GM19238 (cell line): Measurements from ENCODE around the gene CXCL13.
"Not testable (repeated sequence)": the region's sequence is repeated elsewhere in the genome, so short reads cannot be mapped to it uniquely, and the experiment has no call there.

Experiments used
- DNase-seq: peaks from one replicate; pipeline ENCODE4 v3.0.0; 2011; ENCODE audit warnings: low spot score; ENCODE audit not compliant: insufficient read length

CXCL13 gene, protein sequence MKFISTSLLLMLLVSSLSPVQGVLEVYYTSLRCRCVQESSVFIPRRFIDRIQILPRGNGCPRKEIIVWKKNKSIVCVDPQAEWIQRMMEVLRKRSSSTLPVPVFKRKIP

DNA sequence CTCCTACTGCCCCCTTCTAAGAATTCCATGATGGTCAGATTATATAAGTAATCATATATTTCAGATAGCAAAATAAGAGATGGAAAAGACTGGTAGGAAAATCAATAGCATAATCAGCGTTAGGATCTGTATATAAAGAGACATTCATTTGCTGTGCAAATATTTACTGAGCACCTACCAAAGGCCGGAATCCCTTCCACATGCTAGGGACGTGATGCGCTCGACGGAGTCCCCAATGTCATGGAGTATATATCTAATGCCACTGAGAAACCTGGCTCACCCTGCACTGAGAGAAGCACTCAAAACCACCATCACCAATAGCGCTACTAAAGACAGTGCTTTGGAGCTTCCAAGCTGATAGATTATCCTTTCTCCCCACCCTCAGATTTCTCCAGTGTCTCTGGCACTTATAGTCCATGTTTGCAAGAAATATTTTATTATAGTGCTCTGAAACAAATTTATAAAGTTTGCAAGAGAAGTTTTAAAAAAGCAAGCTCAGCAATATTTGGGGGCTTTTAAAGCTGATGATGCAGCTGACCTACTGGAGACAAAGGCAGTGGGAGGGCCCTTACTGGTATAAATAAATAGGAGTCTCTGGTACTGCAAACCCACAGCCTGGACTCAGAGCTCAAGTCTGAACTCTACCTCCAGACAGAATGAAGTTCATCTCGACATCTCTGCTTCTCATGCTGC is at the start of gene CXCL13:
Gene CXCL13 (plus strand): TSS at position 611 of the 693 bp plus-strand sequence. CDS start 46 bp downstream, at position 657.
- no peak for DNase-seq

DNA sequence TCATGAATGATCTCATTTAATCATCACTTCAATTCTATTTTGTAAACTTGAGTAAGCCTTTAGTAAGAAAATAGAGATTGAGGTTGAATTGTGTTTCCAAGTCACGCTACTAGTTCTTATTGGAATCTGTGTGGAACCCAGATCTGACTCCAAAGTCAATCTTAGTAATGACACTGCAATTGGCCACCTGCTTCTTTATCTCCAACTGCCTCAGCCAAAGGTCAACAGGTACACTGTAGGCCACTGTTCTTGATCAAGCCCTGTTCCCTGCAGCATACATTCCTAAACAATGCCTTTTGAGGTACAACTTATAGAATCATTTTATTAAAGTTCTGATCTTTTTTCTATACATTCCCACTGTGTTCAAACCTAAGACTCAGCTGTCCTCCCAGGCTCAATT is 45.5 kb upstream of the CXCL13 start:
- no peak for DNase-seq

DNA sequence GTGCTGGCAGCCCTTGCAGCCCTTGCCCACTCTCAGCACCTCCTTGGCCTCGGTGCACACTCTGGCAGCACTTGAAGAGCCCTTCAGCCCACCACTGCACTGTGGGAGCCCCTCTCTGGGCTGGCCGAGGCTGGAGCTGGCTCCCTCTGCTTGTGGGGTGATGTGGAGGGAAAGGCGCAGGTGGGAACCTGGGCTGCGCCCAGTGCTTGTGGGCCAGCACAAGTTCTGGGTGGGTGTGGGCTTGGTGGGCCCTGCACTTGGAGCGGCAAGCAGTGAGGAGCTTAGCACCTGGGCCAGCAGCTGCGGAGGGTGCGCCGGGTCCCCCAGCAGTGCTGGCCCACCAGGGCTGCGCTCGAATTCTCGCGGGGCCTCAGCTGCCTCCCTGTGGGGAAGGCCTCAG is 43.9 kb upstream of the CXCL13 start:
- not testable (repeated sequence) for DNase-seq

DNA sequence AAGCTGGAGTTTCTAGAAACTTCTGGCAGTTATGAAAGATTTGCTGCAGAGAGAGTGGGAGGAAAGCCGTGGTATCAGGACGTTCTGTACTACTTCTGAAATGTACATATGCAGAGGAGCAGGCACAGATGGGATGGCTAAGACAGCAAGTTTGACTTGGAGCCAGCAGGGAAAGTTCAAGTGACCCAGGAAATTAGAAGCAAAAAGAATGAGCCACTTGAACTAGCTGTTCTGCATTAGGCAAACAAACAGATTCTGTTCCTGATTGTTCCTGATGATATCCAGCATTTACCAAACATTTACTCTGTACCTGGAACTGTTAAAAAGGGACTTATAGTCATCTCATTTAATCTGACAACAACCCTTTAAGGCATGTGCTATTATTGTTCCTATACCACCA is 41.4 kb upstream of the CXCL13 start:
- DNase-seq: no peak

DNA sequence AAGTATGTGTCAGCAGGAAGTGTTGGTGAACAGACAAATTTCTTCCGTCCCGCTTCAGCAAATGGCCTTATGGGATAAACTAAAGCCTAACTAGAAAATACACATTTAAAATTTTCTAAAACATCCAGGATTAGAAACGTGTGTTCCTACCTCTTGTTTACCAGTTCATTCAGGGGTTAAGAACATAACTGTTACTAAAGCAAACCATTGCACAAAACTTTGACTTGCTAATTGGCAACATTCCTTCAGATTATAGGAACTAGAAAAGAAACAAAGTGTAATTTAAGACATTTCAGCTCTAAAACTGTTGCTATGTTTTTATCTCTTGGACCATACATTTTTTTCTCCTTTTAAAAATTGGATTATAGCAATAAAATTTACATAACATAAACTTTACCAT is 39.5 kb upstream of the CXCL13 start:
- no peak for DNase-seq

DNA sequence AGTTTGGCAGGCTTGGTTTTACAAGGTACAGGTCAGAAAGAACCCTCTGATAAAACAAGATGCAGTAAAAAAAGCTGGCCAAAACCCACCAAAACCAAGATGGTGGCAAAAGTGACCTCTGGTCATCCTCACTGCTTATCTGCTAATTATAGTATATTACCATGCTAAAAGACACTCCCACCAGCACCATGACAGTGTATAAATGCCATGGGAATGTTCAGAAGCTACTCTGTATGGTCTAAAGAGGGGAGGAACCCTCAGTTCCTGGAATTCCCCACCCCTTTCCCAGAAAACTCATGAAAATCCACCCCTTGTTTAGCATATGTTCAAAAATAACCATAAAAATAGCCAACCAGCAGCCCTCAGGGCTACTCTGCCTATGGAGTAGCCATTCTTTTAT is 38.1 kb upstream of the CXCL13 start:
- DNase-seq: no peak

DNA sequence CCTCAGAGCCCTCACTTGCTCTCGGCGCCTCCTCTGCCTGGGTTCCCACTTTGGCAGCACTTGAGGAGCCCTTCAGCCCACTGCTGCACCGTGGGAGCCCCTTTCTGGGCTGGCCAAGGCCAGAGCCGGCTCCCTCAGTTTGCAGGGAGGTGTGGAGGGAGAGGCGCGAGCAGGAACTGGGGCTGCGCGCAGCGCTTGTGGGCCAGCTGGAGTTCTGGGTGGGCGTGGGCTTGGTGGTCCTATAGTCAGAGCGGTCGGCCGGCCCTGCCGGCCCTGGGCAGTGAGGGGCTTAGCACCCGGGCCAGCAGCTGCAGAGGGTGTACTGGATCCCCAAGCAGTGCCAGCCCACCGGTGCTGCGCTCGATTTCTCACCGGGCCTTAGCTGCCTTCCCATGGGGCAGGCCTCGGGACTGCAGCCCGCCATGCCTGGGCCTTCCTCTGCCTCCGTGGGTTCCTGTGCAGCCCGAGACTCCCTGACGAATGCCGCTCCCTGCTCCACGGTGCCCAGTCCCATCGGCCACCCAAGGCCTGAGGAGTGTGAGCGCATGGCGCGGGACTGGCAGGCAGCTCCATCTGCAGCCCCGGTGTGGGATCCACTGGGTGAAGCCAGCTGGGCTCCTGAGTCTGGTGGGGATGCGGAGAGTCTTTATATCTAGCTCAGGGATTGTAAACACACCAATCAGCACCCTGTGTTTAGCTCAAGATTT is 35.0 kb upstream of the CXCL13 start:
- not testable (repeated sequence) for DNase-seq

DNA sequence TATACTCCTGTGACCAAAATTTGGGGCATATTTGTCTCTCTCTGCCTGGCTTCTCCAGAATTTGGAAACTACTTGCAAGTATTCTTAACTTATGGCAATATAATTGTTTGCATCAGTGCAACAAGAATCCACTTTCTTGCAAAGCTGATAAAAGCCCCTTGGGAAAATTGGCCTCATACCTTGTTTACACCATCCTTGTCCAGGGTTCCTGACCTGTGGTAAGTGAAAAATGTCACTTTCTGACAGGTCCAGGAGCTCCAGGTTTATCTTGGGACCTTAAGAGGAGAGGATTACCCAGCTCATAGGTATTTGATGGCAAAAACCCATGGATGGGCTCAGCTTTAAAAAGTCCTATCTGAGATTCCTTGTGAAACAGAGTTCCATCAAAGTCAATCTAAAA is 29.3 kb upstream of the CXCL13 start:
- no peak for DNase-seq

DNA sequence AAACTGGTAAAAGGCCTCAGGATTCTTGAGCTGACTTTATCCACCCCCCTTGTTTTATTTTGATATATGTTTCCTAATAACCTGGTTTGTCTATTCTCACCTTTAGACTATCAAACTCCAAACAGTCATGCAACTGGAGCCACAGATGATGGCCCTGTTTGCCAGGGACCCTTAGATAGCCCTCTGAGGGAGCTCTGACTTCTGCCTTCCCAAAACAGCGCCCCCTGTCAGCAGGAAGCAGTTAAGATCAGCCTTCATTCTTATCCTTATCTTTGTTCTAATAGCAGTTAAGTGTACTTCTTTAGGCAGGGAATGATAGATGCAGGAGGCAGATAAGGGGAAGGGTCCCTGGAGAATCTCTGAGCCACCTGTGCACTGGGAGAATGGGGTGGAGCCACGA is 27.5 kb upstream of the CXCL13 start:
- no peak for DNase-seq

DNA sequence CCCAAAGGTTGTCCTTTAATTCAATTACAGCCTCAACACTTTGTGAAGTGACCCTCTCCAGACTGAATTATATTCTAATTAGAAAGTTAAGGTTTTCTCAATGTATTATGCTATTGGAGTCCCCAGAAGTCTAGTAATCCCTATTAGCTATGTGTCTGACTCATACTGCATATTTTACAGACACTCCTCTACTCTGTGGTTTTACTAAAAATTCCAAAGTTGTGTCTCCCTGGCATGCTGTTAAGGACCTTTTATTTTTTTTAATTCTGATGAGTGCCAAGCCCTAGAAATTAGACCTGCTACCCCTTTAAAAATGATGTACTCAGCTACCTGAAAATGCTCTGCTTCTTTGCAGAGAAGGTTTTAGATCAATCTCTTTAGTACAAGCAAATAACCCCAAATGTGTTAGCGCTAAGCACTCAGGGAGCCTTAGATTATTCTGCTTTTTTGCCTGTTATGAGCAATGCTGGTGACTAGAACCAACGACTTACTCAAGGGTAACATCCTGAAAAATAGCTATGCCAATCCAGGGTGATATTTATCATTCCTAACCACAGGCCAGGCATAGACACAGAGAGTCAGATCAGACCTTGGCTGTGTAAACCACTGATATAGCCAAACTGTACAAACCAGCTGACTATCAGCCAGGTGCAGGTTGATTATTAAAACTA is 26.1 kb upstream of the CXCL13 start:
- no peak for DNase-seq

DNA sequence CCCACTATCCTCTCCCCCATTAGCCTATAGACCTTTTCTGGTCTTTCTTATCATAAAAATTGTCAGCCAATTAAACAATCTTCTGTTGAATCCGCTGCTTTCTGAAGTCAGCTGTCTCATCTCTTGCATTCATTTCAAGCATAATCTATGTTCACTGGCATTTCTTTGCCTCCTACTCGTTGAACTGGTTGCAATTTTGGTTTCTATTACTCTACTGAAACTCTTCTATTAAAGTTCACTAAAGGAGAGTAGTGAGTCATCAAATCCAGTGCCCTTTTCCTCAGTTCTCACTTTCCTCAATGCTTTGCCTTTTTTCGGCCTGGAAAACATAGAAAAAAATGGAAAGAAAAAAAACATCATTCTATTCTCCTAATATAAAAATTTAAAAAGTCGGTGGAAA is 23.9 kb upstream of the CXCL13 start:
- no peak for DNase-seq

DNA sequence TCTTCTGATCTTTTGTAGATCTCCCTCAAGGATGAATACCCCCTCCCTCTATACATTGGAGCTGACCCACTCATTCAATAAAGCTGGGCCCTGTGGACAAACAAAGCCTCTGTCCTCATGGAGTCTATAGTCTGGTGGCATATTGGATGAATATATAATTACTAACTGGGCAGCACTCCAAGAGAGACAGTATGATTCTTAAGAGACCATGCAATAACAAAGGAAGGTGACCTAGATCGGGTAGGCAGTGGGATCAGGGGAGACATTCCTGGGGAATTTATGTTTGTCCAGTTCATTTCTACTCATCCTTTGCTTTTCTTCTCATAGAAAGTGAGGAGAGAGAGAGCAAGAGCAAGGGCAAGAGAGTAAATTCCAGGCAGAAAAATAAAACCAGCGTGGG is 23.5 kb upstream of the CXCL13 start:
- DNase-seq: no peak

DNA sequence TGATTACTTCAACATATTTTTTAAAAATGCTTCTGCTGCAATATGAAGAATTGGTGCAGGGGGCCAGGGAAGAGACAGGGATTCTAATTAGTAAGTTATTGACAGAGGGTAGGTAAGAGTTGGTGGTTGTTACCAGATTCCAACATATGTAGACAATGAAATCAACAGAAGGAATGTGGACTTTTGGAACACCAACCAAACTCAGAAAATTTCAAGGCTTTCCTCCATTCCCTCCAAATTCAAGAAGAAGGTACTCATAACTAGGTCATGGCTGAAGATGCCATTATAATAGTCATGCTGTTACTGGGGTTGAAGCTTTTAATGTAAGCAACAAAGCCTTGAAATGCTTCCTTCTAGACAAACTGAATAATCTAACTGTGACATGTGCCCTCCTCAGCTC is 22.9 kb upstream of the CXCL13 start:
- DNase-seq: no peak

DNA sequence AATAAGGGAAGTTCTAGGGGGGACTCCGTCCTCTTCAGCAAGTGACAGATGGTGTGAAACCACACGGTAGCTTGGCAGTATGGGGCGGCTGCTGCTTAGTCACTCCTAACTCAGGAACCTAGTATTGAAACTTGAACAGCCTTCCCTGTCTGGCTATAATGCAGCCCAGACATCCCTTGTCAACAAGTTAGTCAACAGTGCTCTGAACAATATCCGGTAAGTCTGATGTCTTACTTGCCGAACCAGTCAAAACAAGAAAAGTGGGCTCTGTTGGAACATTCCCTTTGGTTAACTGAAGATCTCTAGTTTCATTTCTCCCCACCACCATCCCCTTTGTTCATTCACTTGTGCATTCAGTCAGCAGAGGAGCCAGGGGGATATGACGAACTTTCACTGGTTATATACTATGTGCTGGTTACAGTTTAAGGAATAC is 18.7 kb upstream of the CXCL13 start:
- peak; percentile 49 for DNase-seq

DNA sequence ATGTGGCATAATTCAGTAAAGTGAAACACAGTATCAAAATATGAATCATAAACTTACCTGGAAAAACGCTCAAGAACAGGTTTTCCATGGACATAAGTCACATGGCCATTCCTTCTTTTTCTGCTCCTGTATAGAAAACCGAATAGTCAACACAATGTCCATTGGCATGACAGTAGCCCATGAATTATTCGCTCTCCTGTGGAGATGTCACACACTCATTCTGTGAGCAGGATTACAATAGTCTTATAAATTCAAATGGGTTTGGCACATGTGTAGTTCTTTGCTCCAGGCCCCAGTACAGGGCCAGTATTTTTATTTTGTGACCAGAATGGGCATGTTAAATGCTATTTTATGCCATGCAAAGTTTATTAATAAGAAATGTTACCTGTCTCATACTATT is 15.1 kb upstream of the CXCL13 start:
- DNase-seq: no peak

DNA sequence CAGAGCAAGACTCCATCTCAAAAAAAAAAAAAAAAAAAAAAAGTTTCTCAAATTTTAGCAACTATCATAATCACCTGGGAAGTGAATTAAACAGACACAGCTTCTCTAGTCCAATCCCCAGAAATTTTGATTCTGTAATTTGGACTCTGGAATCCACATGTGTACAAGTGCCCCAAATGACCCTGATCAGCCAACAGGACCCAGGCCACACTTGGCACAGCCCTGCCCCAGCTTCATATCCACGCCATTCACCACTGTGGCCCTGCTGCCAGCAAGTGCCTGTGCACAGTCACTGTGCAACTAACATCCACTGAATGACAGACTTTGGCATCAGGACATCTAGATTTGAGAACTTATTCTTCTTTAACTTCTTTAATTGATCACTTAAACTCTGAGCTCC is 14.1 kb upstream of the CXCL13 start:
- no peak for DNase-seq

DNA sequence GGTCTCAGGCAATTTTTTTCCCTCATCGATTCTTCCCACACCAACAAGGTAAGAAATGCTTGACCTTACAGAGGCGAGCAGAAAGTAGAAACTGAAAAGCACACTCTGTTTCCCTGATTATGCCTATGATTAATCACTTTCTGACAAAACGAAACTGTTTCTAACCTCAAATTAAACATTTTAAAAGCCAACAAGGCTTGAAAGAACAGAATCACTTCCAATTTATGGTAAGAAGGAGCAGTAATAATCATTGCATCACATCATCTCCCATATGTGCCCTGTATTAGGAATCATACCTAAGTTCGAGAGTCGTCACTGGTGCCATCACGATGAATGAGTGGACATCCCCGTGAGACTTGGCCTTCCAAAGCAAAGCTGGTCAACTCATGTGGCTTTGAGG is 12.5 kb upstream of the CXCL13 start:
- DNase-seq: no peak

DNA sequence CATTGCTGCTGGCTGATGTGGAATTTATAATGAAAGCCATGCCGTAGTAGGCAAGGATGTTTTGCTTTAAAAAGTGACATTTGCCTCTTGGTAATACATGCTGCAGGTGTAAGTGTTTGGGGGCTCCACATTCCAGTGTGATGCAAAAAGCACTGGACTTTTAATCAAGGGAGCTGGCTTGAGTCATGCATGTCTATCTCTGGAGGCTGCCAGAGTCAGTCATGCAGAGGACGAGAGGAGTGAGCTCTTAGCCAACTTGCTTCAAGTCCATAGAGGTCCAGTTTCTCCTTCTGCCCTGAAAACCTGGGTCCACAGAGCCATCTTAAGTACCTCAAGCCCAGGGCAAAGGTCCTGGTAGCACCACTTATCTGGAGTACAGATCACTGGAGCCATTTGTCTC is 11.6 kb upstream of the CXCL13 start:
- DNase-seq: no peak

DNA sequence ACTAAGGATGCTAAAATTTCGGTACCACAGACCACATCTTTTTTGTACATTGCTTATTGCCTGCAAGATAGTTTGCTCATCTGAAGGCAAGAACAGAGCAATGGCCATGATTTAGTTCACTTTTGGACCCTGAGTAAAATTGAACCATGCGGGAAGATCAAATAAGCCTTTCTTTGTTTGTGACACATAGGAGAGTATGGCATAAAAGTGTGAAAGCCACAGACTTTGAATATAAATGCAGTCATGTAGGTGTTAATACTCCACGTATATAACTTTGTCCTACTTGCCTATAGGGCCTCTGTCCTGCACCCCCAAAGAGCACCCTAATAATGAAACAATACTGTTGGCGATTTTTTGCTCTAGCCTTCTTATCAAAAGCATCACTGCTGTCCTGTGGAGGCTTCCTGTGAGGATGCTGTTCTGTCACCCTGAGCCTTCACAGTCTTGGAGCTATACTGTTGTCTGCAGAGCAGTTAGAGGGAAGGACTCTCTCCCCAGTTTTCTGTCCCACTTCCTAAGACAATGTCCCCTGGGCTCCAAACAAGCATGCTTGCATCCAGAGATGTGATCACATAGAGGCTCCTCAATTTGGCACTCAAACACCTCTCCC is 10.2 kb upstream of the CXCL13 start:
- no peak for DNase-seq

DNA sequence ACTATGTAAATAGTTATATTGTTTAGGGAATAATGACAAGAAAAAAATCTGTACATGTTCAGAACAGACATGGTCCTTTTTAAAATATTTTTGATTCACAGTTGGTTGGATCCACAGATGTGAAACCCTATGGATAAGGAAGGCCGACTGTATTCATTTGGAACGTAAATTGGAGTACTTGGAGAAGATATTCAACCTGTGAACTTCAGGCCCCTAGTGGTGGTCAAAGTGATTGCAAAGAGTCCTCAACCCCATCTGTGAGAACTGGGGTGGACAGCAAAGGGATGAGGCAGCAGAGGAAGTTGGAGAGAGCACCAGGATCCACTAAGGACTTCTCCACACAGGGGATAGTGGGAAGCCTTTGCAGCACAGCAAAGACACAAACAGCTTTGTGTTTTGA is 6.2 kb upstream of the CXCL13 start:
- no peak for DNase-seq

DNA sequence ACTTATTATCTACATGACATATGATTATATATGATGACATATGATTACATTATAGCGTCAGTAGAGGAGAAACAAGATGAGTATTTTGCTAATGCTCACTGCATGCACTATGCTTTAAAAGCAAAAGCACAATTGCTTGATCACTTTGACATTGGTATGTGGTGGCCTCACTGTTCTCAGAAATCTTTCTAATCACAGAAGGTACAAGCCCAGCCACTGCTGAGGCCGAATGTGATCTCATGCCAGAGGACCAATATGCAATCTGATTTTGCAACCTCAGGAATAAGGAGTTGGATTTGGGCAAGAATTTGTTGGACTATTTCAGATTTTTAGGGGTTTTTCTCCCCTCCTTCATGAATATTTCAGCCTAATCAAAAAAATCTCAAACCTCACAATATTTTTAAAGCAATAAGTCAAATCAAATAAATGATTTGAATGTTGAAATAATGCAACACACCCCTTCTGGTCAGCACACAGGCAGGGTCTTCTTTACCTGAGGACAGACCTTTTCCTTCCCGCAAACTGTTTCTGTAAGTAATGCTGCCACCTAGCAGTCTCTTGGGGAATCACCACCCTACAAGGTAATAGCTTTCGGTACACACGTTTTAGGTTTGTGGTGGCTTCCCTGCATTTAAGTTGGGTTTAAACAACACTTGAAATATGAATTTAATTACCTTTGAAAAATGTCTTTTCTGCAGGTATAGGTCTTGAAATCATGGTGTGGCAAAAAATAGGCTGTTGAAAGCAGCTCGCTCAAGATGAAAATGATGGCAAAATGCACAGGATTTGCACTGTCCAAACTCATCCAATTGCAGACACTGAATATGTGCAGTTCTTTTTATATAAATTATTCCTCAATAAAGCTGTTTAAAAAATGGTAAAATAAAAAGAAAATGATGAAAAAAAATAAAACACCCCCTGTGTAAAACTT is 4.8 kb upstream of the CXCL13 start:
- DNase-seq: peak; percentile 31
